ENCODE data around the gene MAEA.

The MAEA gene

GRCh38 chr4:1375051-1375721, 85.5 kb downstream of the MAEA start:
- no peak overlapping the region for H3K4me3 ChIP-seq (ENCODE audit: low read depth, low read length)
- no peaks in the 10 kb centered on the region for H3K27me3 ChIP-seq (ENCODE audit: insufficient read depth, low read depth, severe bottlenecking)
- H3K9me3 ChIP-seq (ENCODE audit: severe bottlenecking): peaks cover 5% of the 10 kb centered on the region
- no peak overlapping the region for H3K27ac ChIP-seq
- H3K36me3 ChIP-seq: peaks cover 3% of the 10 kb centered on the region
- DNase-seq: peak; percentile 7
- no peak for TF ChIP-seq CTCF (IDR thresholded peaks at IDR 0.05; ENCODE audit: low read depth, low read length)

GRCh38 chr4:1375761-1376322, 86.2 kb downstream of the MAEA start:
- no peak for TF ChIP-seq CTCF (IDR thresholded peaks at IDR 0.05; ENCODE audit: low read depth, low read length)

GRCh38 chr4:1376391-1376840, 86.7 kb downstream of the MAEA start:
- no peaks in the 10 kb centered on the region for H3K27me3 ChIP-seq (ENCODE audit: insufficient read depth, low read depth, severe bottlenecking)
- peaks cover 3% of the 10 kb centered on the region for H3K36me3 ChIP-seq
- peaks cover 5% of the 10 kb centered on the region for H3K9me3 ChIP-seq (ENCODE audit: severe bottlenecking)
- H3K27ac ChIP-seq: no peak overlapping the region
- peak; percentile 6 for DNase-seq
- no peak for TF ChIP-seq CTCF (IDR thresholded peaks at IDR 0.05; ENCODE audit: low read depth, low read length)
- no peak overlapping the region for H3K4me3 ChIP-seq (ENCODE audit: low read depth, low read length)

More at GRCh38 chr4:1375761-1376322, 86.2 kb downstream of the MAEA start:
- no peaks in the 10 kb centered on the region for H3K27me3 ChIP-seq (ENCODE audit: insufficient read depth, low read depth, severe bottlenecking)
- no peak overlapping the region for H3K4me3 ChIP-seq (ENCODE audit: low read depth, low read length)
- H3K36me3 ChIP-seq: peaks cover 3% of the 10 kb centered on the region
- peak; percentile 6 for DNase-seq
- H3K27ac ChIP-seq: no peak overlapping the region
- H3K9me3 ChIP-seq (ENCODE audit: severe bottlenecking): peaks cover 5% of the 10 kb centered on the region

GRCh38 chr4:1376841-1377605, 87.3 kb downstream of the MAEA start:
- H3K9me3 ChIP-seq (ENCODE audit: severe bottlenecking): peaks cover 5% of the 10 kb centered on the region
- H3K4me3 ChIP-seq (ENCODE audit: low read depth, low read length): no peak overlapping the region
- H3K36me3 ChIP-seq: peaks cover 3% of the 10 kb centered on the region
- H3K27ac ChIP-seq: no peak overlapping the region
- TF ChIP-seq CTCF (IDR thresholded peaks at IDR 0.05; ENCODE audit: low read depth, low read length): peak; percentile 81
- peak; percentile 84 for DNase-seq
- no peaks in the 10 kb centered on the region for H3K27me3 ChIP-seq (ENCODE audit: insufficient read depth, low read depth, severe bottlenecking)

- Histone ChIP-seq H3K27ac (no peak overlapping the region), H3K4me3 (ENCODE audit: low read depth, low read length) (no peak overlapping the region), H3K27me3 (ENCODE audit: insufficient read depth, low read depth, severe bottlenecking) (no peaks in the 10 kb centered on the region), H3K9me3 (ENCODE audit: severe bottlenecking) (peaks cover 5% of the 10 kb centered on the region), H3K36me3 (peaks cover 3% of the 10 kb centered on the region)
- no peak for TF ChIP-seq CTCF (IDR thresholded peaks at IDR 0.05; ENCODE audit: low read depth, low read length)
- DNase-seq: no peak
These were observed 88.0 kb downstream of the MAEA start for GRCh38 chr4:1377606-1378261.

All from WERI-Rb-1 (cell line).